SW480 (cell line): ENCODE measurements around the gene TMEM244.
"Not testable (repeated sequence)": the region's sequence is repeated elsewhere in the genome, so short reads cannot be mapped to it uniquely, and the experiment has no call there.

Experiments used
- DNase-seq: peaks from one replicate; pipeline ENCODE4 v3.0.0-alpha.2; 2016; ENCODE audit warnings: low spot score

The TMEM244 gene

GRCh38 chr6:129866688-129867087 is 5.6 kb upstream of the TMEM244 start:
- no peak for DNase-seq

DNA sequence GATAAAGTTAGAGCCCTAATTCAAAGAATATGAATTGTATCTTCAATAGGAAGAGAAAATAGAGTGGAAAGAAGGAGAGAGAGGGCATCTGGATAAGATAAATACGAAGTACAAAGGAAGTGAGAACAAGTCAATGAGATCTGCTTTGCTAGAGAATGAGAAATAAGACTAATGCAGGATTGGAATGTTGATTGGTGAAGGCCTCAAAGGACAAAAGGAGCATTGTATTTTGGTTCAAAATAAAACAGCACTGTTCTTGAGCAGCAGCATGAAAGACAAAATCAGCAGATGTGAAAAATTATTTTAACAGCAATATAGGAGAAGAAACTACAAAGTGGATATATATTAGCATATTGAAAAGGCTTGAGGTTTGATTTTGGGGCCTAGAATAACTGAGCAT is 5.1 kb upstream of the TMEM244 start:
- DNase-seq = no peak

- no peak for DNase-seq
Observed at GRCh38 chr6:129865013-129865412, 3.9 kb upstream of the TMEM244 start.

DNA sequence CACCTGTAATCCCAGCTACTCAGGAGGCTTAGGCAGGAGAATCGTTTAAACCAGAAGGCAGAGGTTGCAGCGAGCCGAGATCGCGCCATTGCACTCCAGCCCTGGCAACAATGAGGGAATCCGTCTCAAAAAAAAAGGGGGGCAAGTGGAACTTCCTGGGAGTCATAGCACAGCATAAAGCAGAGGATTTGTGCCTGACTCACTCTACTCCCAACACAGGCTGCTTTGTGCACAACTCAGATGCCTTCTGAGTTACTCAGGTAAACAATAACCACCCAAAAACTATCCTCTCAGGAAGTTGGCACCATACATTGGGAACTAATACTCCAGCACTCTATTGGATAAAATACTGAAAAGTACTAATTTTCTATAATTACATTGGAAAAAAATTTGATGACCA is 2.5 kb upstream of the TMEM244 start:
- DNase-seq = no peak

- no peak for DNase-seq
Observed at GRCh38 chr6:129859524-129859923, 1.6 kb downstream of the TMEM244 start.

GRCh38 chr6:129857838-129858237 is 3.3 kb downstream of the TMEM244 start:
- DNase-seq = no peak

DNA sequence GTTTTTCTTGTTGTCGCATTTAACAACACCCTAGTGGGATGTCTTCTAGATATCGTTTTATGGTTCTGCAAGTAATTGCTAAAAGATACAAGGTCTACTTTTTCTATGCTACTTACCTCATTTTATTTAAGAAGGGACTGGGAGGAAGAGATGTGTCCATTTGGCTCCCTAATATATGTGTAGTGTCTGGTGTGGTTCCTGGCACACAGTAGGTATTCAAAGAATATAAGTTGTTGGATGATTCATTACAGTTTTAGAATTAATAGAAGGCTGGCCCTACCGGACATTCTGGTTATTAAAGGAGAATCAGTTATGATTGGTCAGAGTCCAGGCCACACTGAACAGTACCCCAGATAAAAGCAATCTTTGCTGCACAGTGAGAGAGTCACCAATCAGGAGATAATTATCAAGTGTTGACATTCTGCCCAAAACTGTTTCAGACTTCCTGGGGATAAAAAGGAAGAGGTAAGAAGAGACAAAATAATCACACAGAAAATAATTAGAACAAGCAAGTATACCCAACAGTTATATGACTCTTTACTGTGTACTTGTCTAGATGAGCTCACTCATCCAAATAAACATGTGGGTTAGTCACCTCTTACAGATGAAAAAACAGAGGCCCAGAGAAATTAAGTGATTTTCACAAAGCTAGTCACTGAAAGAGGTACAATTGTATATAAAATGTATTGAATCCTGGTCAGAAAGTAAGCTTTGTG is 7.0 kb downstream of the TMEM244 start:
- no peak for DNase-seq

DNA sequence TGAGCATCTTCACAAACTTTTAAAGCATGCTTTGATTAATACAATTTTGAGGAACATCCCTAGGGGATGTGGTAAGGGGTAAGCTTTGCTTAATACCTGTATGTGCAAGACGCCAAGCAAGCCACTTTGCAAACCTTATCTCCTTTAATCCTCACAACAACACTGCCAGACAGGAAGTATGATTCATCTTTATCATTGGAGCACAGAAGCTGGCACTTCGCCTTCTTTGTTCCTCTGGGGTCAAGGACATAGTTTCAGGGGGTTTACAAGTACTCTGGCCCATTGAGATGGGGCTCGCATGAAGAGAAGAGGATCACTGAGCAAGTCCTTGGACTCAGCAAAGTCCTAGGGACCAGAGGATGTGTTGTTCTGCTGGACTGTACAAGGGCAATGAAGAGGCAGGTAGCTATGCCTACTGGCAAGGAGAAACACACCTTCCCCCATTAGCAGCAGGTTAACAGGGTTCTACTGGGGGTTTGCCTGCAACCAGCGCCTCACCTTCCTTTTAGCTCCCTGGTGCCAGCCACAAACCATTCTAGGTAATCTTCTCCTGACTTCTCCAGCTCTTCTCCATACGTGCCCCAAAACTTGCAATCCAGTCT is 8.8 kb downstream of the TMEM244 start:
- DNase-seq = no peak

DNA sequence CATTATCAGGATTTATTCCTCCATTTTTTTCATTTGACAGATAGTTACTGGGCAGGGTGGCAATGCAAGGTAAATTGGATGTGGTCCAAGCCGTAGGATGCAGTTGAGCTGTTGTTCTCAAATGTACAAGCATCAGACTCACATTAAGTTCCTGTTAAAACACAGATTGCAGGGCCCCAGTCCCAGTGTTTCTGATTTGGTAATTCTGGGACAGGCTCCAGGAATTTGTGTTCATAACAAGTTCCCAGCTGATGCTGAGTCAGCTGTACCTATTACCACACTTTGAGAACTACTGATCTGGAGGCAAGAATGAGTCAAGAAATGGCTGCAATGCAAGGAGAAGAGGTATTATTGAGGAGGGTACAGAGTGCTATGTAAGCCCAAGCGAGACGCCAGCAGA is 11.7 kb downstream of the TMEM244 start:
- DNase-seq = no peak

DNA sequence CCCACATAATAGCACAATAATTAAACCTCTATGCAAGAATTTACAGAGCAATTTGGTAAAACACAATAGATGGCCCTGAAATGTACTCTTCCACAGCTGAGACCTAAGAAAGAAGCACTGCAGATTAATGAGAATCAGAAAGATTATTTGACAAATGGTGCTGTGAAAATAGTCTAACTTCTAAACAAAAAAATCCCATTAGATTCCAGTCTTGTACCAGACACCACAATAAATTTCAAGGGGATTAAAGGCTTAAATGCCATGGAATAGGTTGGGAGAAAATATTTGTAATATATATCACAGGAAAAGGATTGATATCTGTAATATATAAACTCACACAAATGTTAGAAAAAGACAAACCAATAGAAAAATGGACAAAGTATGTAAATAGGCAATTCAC is 14.4 kb downstream of the TMEM244 start:
- DNase-seq = no peak

DNA sequence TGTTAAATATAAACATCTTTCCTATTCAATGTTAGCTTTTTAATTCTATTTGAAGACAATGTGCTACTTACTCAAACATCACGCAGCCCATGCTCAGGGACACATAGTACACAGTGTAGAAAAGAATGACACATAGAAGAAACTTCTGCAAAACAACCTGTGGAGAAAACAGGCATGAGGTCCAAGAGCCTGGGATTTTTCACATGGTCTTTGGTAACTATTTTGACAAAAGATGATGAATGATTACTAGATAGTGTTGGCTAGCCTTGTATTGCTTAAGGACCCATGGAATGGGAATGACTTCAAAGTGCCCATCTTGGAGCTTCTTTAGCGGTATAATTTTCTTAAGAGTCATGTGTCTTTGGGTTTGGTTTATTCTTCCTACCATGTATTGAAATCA is 15.4 kb downstream of the TMEM244 start:
- DNase-seq = no peak

DNA sequence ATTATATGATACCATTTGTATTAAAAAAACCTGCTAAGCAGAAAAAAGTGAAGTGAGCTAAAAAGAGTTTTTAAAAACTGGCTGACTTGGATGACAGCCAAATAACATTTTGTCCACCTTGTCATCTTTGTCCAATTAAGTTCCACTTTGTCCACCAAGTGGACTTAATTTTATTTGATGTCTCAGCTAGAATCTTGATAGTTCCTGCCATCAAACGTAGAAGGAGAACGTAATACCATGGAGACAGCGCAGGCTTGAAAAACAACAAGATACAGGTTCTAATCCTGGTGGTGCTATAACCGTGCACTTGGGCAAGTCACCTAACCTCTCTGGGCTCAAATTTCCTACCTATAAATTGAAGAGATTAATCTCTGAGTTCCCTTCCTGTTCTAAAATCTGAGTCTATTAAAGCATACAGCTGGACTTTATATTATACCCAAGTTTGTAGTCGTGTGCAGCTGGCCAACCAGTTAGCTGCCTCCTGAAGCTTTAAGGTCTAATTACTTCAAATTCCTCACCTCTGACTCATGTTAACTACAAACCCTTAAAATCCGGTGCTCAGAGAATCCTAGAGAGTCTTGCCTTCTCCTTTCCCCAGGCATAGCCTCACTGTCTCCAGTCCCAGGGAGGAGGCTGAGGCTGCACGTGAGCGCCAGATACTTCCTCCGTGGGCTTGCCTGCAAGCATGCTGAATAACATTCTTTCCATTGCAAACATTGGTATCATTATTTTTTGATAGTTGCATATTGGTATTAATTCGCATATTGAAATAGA is 16.8 kb downstream of the TMEM244 start:
- DNase-seq = peak; percentile 20

DNA sequence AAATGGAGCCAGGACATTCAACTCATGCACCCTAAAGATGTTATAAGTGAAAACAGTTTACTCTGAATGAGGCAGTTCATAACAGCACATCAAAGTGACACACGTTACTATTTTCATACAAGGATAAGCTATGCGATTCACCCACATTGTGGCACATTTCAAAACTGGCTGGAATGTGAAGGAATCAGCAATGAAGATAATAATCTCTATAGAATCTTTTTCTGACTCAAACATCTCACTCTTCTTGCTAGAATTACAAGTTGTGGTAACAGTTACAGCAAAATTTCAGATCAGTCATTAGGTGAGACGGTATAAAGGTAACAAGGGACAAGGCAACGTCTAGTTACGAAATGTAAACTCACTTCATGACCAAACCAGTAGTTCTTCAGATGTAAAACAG is 17.5 kb downstream of the TMEM244 start:
- no peak for DNase-seq

DNA sequence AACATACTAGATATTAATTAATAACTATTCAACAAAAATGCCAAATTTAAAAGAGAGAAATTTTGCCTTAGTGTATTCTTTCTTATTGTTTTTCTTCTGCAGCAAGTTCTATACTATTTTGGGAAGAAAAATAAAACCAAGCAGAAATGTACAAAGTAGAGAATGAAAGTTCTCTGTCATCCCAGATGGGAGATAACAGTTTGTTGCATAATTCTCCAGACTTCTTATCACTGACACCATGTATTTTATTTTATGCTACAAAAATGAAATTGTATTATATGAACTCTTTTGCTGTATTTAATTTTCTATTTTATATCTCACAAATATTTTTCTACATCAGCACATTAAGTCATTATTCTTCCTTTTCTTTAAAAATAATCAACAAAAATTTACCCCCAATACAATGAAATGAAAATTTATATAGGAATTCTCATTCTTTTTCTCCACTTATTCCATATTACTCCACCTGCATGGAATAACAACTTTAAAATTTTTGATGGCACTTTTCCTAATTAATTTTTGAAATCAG is 18.2 kb downstream of the TMEM244 start:
- no peak for DNase-seq

DNA sequence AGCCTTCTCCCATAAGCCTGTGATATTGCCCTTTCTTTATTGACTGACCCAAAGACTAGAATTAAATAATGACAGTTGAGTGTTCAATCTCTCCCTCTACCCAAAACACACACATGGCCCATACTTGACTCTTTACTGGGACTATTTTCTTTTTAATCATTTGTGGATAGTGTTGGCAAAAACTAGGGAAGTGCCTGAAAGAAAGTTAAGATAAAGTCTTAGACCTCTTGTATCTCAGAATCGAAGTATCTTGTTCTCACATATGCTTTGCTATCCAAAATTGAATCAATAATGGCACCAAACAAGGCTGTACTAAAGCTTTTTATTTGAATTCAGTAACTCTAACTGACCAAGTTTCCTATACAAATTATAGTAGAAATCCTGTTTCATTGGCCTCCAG is 19.0 kb downstream of the TMEM244 start:
- DNase-seq = no peak

- not testable (repeated sequence) for DNase-seq
Observed at GRCh38 chr6:129839562-129839961, 21.6 kb downstream of the TMEM244 start.

- DNase-seq = no peak
Observed at GRCh38 chr6:129835691-129836090, 25.4 kb downstream of the TMEM244 start.

DNA sequence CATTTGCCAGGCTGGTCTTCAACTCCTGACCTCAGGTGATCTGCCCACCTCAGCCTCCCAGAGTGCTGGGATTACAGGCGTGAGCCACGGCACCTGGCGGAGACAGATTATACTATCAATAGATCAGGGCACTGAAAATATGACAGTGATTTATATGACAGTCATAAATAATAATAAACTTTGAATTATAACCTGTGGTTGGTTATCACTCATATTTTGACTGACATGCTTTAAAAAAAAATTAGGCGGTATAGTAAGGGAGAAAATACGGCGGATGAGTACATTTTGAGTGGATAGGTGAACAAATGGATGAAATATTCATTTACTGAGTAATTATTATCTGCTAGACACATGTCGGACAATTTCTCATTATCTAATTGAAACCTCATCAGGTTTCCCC is 28.8 kb downstream of the TMEM244 start:
- DNase-seq = no peak

DNA sequence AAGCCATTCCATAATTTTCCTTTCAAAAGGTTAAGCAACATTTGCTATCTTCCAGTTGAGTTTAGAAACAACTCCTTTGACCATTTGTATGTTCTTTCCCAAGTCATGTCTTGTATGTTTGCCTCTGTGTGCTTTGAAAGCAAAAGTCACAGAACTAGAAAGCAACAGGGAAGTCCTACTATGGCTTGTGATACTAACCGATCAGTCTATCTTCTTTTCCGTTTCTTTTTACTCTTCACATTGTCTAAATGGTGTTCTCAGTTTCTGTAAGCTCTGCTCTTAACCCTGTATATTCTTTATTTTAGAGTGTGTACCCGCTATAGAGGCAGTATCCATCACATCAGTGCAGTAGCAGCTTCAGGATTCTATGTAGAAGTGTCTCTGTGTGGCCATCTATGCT is 32.9 kb downstream of the TMEM244 start:
- no peak for DNase-seq

- no peak for DNase-seq
Observed at GRCh38 chr6:129818251-129818650, 42.9 kb downstream of the TMEM244 start.

GRCh38 chr6:129817821-129818220 is 43.3 kb downstream of the TMEM244 start:
- no peak for DNase-seq

GRCh38 chr6:129817332-129817731 is 43.8 kb downstream of the TMEM244 start:
- DNase-seq = no peak

DNA sequence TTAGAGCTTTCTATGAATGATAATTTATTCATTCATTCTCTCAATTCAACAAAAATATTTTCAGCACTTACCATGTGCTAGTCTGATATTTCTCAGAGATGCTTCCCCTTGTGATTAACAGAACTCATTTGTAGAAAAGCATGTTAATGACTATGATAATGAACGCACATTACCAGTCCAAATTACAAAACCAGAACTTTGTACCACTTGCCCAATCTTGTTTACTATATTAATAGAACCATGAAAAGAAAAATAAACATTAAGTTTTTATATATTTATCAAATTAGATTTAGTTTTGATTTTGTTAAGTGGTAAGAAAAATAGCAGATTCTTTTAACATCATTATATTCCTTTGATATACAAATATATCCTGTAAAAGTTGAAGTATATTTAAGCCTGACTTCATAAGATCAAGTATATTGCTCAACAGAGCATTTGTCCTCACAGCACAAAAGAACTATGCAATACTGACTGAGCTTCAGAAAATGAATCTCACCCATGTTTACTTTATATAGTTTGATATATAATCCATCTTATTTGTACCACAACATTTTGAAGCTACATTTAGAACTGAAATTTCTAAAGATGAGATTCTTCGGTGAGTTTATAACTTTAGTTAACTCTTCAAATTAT is 48.9 kb downstream of the TMEM244 start:
- DNase-seq = no peak
